Endodermal cell (in vitro differentiated cells): ENCODE results near the gene RAB20. TPM values are rescaled to one million over a fixed set of nuclear protein-coding genes. Genes with fewer than 3 reads are reported as not detected.
A peak's percentile ranks its signal among the peaks of the same experiment; 100 is the strongest.

ENCODE experiments used
- DNase-seq: peaks from one replicate; pipeline ENCODE4 v3.0.0-alpha.2; 2017
- H3K27ac ChIP-seq: 2 replicates; pipeline ENCODE4 v1.5.1; 2013; ENCODE audit warnings: mild to moderate bottlenecking, low read depth, low read length, moderate library complexity
- H3K27me3 ChIP-seq: 2 replicates; pipeline ENCODE4 v1.6.1; 2013; ENCODE audit warnings: mild to moderate bottlenecking, low read length, moderate library complexity; ENCODE audit not compliant: insufficient read depth, control insufficient read depth, poor library complexity, severe bottlenecking
- H3K36me3 ChIP-seq: 2 replicates; pipeline ENCODE4 v1.7.0; 2013; ENCODE audit warnings: mild to moderate bottlenecking, low read length, moderate library complexity; ENCODE audit not compliant: control insufficient read depth, insufficient read depth
- H3K4me1 ChIP-seq: one replicate; pipeline ENCODE4 v1.7.0; 2013; ENCODE audit warnings: low read length; ENCODE audit not compliant: control insufficient read depth, insufficient read depth
- H3K4me3 ChIP-seq: 2 replicates; pipeline ENCODE4 v1.5.1; 2013; ENCODE audit warnings: mild to moderate bottlenecking, low read length, moderate library complexity
- H3K9ac ChIP-seq: 2 replicates; pipeline ENCODE4 v1.6.1; 2013; ENCODE audit warnings: mild to moderate bottlenecking, low read length, moderate library complexity; ENCODE audit not compliant: poor library complexity, severe bottlenecking; ENCODE audit errors: extremely low read depth
- H3K9me3 ChIP-seq: 2 replicates; pipeline ENCODE4 v1.6.1; 2013; ENCODE audit warnings: mild to moderate bottlenecking, low read length, moderate library complexity; ENCODE audit not compliant: control insufficient read depth
- H3K27ac Mint-ChIP-seq: 2 replicates; pipeline ENCODE4 v1.8.0; 2020; ENCODE audit warnings: mixed read lengths
- H3K27me3 Mint-ChIP-seq: 2 replicates; pipeline ENCODE4 v1.8.0; 2021; ENCODE audit warnings: mild to moderate bottlenecking, mixed read lengths; ENCODE audit not compliant: insufficient read depth
- H3K36me3 Mint-ChIP-seq: 2 replicates; pipeline ENCODE4 v1.8.0; 2020; ENCODE audit warnings: low read depth, mixed read lengths
- H3K4me1 Mint-ChIP-seq: 2 replicates; pipeline ENCODE4 v1.8.0; 2020; ENCODE audit warnings: mixed read lengths
- H3K4me3 Mint-ChIP-seq: 2 replicates; pipeline ENCODE4 v1.8.0; 2020; ENCODE audit warnings: mild to moderate bottlenecking, moderate library complexity, mixed read lengths
- H3K9me3 Mint-ChIP-seq: 2 replicates; pipeline ENCODE4 v1.8.0; 2020; ENCODE audit warnings: mild to moderate bottlenecking, mixed read lengths
- CTCF ChIP-seq: fragments of 200-600 bp; sonication (generic); conservative IDR thresholded peaks from 2 replicates; pipeline ENCODE4 v1.5.0; 2021; ENCODE audit warnings: antibody characterized with exemption, mild to moderate bottlenecking
- WGBS, 2 experiments: methylation state at CpG; one replicate each; pipeline versions ENCODE4 v1.1.5 to v1.1.7; 2013; ENCODE audit warnings: missing lambda C conversion rate in 2 of 2, mixed read lengths in 1 of 2; ENCODE audit not compliant: insufficient coverage in 1 of 2, insufficient read length in 1 of 2; 5-methylcytosine and 5-hydroxymethylcytosine counted together
- total RNA-seq, 2 donors: library from RNA; stranded (reverse); fragmentation: NEBNext Ultra II Directional in 1 of 2; extraction: Animal tissue kit (Norgen Biotek cat#: 25700) in 1 of 2; gene quantifications; 2 replicates in 1 of 2; 3 replicates in 1 of 2; pipeline ENCODE4 v1.2.1, GENCODE V29; 2021

RAB20 gene
- total RNA-seq, 2 donors from 2014 or later = 12.6 to 14.2 TPM

GRCh38 chr13:110552767-110553166, 8.8 kb downstream of the RAB20 start:
- WGBS, 2 experiments = 94 to 97% methylated on average over 4 to 9 of the region's 9 CpGs
- H3K36me3 ChIP-seq = peaks cover 14% of the 10 kb centered on the region
- Mint-ChIP-seq H3K36me3 (peaks cover 18% of the 10 kb centered on the region), H3K9me3 (peaks cover 5% of the 10 kb centered on the region), H3K4me3 (no peak overlapping the region), H3K27me3 (no peaks in the 10 kb centered on the region), H3K4me1 (peaks cover 34% of the 10 kb centered on the region), H3K27ac (peak overlapping the region; percentile 60)
- TF ChIP-seq CTCF = no peak
- no peak overlapping the region for H3K27ac ChIP-seq
- DNase-seq = no peak
- no peak overlapping the region for H3K9ac ChIP-seq
- no peak overlapping the region for H3K4me3 ChIP-seq
- peaks cover 2% of the 10 kb centered on the region for H3K9me3 ChIP-seq
- peaks cover 32% of the 10 kb centered on the region for H3K4me1 ChIP-seq
- H3K27me3 ChIP-seq = no peaks in the 10 kb centered on the region

GRCh38 chr13:110551284-110551683, 10.2 kb downstream of the RAB20 start:
- Mint-ChIP-seq H3K27ac (peak overlapping the region; percentile 85), H3K4me1 (peaks cover 34% of the 10 kb centered on the region), H3K4me3 (no peak overlapping the region)

GRCh38 chr13:110549795-110550160, 11.7 kb downstream of the RAB20 start:
- Histone ChIP-seq H3K36me3 (peaks cover 20% of the 10 kb centered on the region), H3K27ac (no peak overlapping the region), H3K9ac (peak overlapping the region; percentile 19), H3K4me3 (peak overlapping the region; percentile 4), H3K27me3 (no peaks in the 10 kb centered on the region), H3K4me1 (peaks cover 31% of the 10 kb centered on the region), H3K9me3 (peaks cover 31% of the 10 kb centered on the region)
- TF ChIP-seq CTCF = no peak
- no peak for DNase-seq
- peaks cover 28% of the 10 kb centered on the region for H3K36me3 Mint-ChIP-seq
- peaks cover 34% of the 10 kb centered on the region for H3K4me1 Mint-ChIP-seq
- H3K27me3 Mint-ChIP-seq = no peaks in the 10 kb centered on the region
- H3K27ac Mint-ChIP-seq = peak overlapping the region; percentile 85
- no peak overlapping the region for H3K4me3 Mint-ChIP-seq
- peaks cover 19% of the 10 kb centered on the region for H3K9me3 Mint-ChIP-seq
- 91 to 98% methylated on average over 10 to 11 of the region's 11 CpGs for WGBS, 2 experiments

More at GRCh38 chr13:110551284-110551683, 10.2 kb downstream of the RAB20 start:
- WGBS, 2 experiments = 89 to 90% methylated on average over 10 to 11 of the region's 11 CpGs
- TF ChIP-seq CTCF = no peak
- Histone ChIP-seq H3K9me3 (peaks cover 17% of the 10 kb centered on the region), H3K9ac (no peak overlapping the region), H3K27me3 (no peaks in the 10 kb centered on the region), H3K4me1 (peaks cover 32% of the 10 kb centered on the region), H3K27ac (no peak overlapping the region), H3K4me3 (peak overlapping the region; percentile 4), H3K36me3 (peaks cover 16% of the 10 kb centered on the region)
- DNase-seq = no peak
- no peaks in the 10 kb centered on the region for H3K27me3 Mint-ChIP-seq
- H3K36me3 Mint-ChIP-seq = peaks cover 15% of the 10 kb centered on the region
- H3K9me3 Mint-ChIP-seq = peaks cover 11% of the 10 kb centered on the region
